ENCODE data around the gene ZNF182.
"Not testable (repeated sequence)": the region's sequence is repeated elsewhere in the genome, so short reads cannot be mapped to it uniquely, and the experiment has no call there.

Gene ZNF182

GRCh38 chrX:48001260-48001659 lies 2.5 kb downstream of the ZNF182 start:
- DNase-seq (ENCODE audit: low read depth), result no peak

DNA sequence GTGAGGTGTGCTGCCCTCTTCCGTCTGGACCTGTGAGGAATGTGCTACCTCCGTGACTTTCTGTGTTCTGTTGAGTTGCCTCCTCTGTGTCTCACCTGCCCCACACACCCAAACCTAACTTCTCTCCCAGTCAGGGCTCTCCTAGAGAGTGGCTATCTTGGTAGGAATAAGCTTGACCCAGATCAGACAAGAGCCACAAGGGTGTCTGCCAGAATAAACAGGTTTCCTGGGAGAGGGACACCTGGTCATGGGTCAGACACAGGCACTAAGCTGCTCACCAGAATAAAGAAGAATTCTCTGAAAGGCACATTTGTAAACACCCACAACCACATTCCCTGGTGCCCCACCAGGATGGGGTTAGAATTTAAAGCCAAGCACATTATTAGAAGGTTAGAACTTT lies 11.1 kb downstream of the ZNF182 start:
- DNase-seq (ENCODE audit: low read depth), result no peak

- DNase-seq (ENCODE audit: low read depth), result no peak
Measured at GRCh38 chrX:47992095-47992380, 11.8 kb downstream of the ZNF182 start.

GRCh38 chrX:47991263-47992094 lies 12.3 kb downstream of the ZNF182 start:
- DNase-seq (ENCODE audit: low read depth), result no peak

- DNase-seq (ENCODE audit: low read depth), result no peak
Measured at GRCh38 chrX:47976254-47977151, 27.3 kb downstream of the ZNF182 start.

- no peak for DNase-seq (ENCODE audit: low read depth)
Measured at GRCh38 chrX:47973235-47973634, 30.6 kb downstream of the ZNF182 start.

DNA sequence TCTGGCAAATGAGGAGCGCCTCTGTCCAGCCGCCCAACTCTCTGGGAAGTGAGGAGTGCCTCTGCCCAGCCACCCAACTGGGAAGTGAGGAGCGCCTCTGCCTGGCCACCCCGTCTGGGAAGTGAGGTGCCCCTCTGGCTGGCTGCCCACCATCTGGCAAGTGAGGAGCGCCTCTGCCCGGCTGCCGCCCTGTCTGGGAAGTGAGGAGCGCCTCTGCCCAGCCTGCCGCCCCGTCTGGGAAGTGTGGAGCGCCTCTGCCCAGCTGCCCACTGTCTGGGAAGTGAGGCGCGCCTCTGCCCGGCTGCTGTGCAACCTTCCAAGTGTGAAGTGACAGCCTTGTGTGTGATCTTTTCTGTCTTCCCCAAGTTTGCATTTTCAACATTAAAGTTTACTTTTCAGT lies 38.3 kb downstream of the ZNF182 start:
- DNase-seq (ENCODE audit: low read depth), result not testable (repeated sequence)

- not testable (repeated sequence) for DNase-seq (ENCODE audit: low read depth)
Measured at GRCh38 chrX:47961830-47962229, 42.0 kb downstream of the ZNF182 start.

- no peak for DNase-seq (ENCODE audit: low read depth)
Measured at GRCh38 chrX:47960406-47960805, 43.4 kb downstream of the ZNF182 start.

- DNase-seq (ENCODE audit: low read depth), result no peak
Measured at GRCh38 chrX:47958761-47959342, 44.9 kb downstream of the ZNF182 start.

- not testable (repeated sequence) for DNase-seq (ENCODE audit: low read depth)
Measured at GRCh38 chrX:47958206-47958605, 45.6 kb downstream of the ZNF182 start.

GRCh38 chrX:47956016-47956415 lies 47.8 kb downstream of the ZNF182 start:
- no peak for DNase-seq (ENCODE audit: low read depth)

DNA sequence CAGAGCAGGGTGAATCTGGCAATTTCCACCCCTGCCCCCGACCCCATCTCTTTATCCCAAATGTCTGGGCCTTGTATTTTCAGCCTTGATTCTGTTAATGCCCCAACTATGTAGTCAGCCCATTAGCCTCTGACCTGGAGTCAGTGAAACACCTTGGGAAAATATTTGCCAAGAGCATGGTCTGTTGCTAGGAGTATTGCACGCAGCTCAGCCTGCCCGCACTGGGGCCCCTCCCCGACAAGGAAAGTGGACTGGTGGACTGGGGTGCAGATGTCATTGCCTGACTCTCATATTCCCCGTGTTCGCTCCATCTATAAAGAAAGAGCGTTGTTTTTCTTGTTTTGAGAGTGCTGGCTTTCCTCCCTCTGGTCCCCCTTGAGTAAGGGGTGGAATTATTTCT lies 48.5 kb downstream of the ZNF182 start:
- DNase-seq (ENCODE audit: low read depth), result not testable (repeated sequence)

GRCh38 chrX:47941423-47941822 lies 62.4 kb downstream of the ZNF182 start:
- DNase-seq (ENCODE audit: low read depth), result no peak

DNA sequence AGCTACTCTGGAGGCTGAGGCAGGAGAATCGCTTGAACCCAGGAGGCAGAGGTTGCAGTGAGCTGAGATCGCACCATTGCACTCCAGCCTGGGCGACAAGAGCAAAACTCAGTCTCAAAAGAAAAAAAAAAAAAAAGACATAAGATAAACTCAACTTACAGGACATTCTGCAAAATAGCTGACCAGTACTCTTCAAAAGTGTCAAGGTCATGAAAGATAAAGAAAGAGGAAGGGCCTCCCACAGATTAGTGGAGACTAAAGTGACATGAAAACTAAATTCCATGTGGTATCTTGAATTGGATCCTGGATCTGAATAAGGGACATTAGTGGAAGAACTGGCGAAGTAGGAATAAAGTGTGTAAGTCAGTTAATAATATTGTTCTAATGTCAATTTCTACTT lies 63.3 kb downstream of the ZNF182 start:
- no peak for DNase-seq (ENCODE audit: low read depth)

DNA sequence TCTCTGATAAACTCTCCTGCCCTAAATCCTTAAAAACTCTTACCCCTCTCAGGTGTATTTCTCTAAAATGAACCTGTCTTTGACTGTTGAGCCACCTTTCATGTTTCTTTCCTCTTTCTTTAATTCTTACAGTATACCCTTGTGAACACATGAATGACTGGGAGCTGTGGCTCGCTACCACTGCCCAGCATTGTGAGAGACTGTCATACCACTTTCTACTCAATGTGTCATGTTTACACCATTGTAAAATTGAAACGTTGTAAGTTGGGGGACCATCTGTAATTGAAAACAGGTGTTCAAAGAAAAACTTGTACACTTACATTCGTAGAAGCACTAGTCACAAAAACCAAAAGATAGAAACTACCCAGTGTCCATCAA lies 66.9 kb downstream of the ZNF182 start:
- no peak for DNase-seq (ENCODE audit: low read depth)

- DNase-seq (ENCODE audit: low read depth), result no peak
Measured at GRCh38 chrX:47936224-47936939, 67.4 kb downstream of the ZNF182 start.

DNA sequence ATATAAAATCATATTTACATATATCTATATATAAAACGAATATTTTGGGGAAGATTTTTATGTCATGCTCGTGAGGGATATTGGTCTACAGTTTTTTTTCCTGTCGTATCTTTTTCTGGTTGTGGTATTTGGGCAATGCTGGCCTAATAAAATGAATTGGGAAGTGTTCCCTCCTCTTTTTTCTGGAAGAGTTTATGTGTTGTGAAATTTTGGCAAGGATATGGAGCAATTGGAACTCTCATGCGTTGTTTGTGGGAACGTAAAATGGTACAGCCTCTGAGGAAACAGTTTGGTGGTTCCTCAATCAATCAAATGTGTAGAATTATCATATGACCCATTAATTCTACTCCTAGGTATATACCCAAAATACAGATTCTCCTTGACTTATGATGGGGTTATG lies 69.8 kb downstream of the ZNF182 start:
- no peak for DNase-seq (ENCODE audit: low read depth)

DNA sequence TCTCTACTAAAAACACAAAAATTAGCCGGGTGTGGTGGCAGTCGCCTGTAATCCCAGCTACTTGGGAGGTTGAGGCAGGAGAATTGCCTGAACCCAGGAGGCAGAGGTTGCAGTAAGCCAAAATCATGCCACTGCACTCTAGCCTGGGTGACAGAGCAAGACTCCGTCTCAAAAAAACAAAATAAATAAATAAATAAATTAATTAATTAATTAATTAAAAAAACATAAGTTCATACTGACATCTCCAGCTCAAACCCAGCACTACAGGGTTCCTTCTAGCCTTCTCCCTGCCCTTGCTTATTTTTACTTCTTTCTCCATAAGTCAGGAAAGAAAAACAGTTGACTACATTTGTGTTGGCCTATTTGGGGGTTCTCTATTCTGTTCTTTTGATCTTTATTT lies 71.8 kb downstream of the ZNF182 start:
- not testable (repeated sequence) for DNase-seq (ENCODE audit: low read depth)

DNA sequence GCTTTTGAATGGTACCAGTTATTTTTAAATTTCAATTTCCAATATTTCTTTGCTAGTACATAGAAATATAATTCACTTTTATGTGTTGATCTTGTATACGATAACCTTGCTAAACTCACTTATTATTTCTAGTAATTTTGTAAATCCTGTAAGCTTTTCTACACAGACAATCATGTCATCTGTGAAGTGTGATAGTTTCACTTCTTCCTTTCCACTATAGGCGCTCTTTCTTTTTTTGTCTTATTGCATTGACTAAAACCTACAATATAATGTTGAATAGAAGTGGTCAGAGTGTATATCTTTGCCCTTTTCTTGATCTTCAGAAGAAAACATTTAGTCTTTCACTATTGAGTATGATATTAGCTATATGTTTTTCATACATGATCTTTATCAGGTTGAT lies 76.6 kb downstream of the ZNF182 start:
- DNase-seq (ENCODE audit: low read depth), result no peak

Data from activated T-cell treated with anti-CD3 and anti-CD28 coated beads for 1 hour (primary cell).